ENCODE measurements around the gene PDE7B. TPM values are rescaled to one million over a fixed set of nuclear protein-coding genes. Genes with fewer than 3 reads are reported as not detected.

Gene PDE7B
- total RNA-seq, 4 donors from 2014 or later = 7.8 to 13.7 (median 8.6) TPM

GRCh38 chr6:136022224-136022874 is 170.8 kb downstream of the PDE7B start:
- Histone ChIP-seq H3K27me3 (no peaks in the 10 kb centered on the region), H3K36me3 (no peaks in the 10 kb centered on the region), H3K4me1 (no peaks in the 10 kb centered on the region), H3K27ac (no peak overlapping the region), H3K9me3 (no peaks in the 10 kb centered on the region), H3K4me3 (replicated peaks in 1 of 3) (no peak overlapping the region)
- intact Hi-C loops (cut with DNase I) = no loop called here
- TF ChIP-seq CTCF (IDR thresholded peaks at IDR 0.05) = no peak
- DNase-seq = no peak
- 78 to 82% methylated on average over 3 of the region's 3 CpGs for WGBS, 2 donors

- H3K36me3 ChIP-seq = no peaks in the 10 kb centered on the region
- TF ChIP-seq CTCF (IDR thresholded peaks at IDR 0.05) (no peak), POLR2A (IDR thresholded peaks at IDR 0.05) (no peak)
These were observed 173.2 kb downstream of the PDE7B start for GRCh38 chr6:136024711-136025110.

GRCh38 chr6:136025736-136026135 is 174.2 kb downstream of the PDE7B start:
- H3K4me1 ChIP-seq = no peaks in the 10 kb centered on the region
- H3K36me3 ChIP-seq = no peaks in the 10 kb centered on the region
- TF ChIP-seq CTCF (IDR thresholded peaks at IDR 0.05) = no peak
- TF ChIP-seq POLR2A (IDR thresholded peaks at IDR 0.05) = no peak
- intact Hi-C loops (cut with DNase I) = no loop called here
- H3K27me3 ChIP-seq = no peaks in the 10 kb centered on the region
- no peak overlapping the region for H3K27ac ChIP-seq
- 79 to 84% methylated on average over 2 of the region's 2 CpGs for WGBS, 2 donors
- DNase-seq = no peak
- no peak overlapping the region for H3K4me3 ChIP-seq (replicated peaks in 1 of 3)
- no peaks in the 10 kb centered on the region for H3K9me3 ChIP-seq

More at GRCh38 chr6:136024711-136025110, 173.2 kb downstream of the PDE7B start:
- Histone ChIP-seq H3K4me1 (no peaks in the 10 kb centered on the region), H3K9me3 (no peaks in the 10 kb centered on the region), H3K27ac (no peak overlapping the region), H3K4me3 (replicated peaks in 1 of 3) (no peak overlapping the region), H3K27me3 (no peaks in the 10 kb centered on the region)
- DNase-seq = no peak
- WGBS, 2 donors = 90 to 91% methylated on average over 4 of the region's 4 CpGs
- intact Hi-C loops (cut with DNase I) = no loop called here

- H3K4me1 ChIP-seq = peaks cover 4 to 15% of the 10 kb centered on the region in 2 donors
- TF ChIP-seq CTCF (IDR thresholded peaks at IDR 0.05) (no peak), POLR2A (IDR thresholded peaks at IDR 0.05) (no peak)
- no peak overlapping the region for H3K4me3 ChIP-seq (replicated peaks in 1 of 3)
- H3K36me3 ChIP-seq = no peaks in the 10 kb centered on the region
- DNase-seq = no peak
- intact Hi-C loops (cut with DNase I) = no loop called here
- no peak overlapping the region for H3K27ac ChIP-seq
- no peaks in the 10 kb centered on the region for H3K27me3 ChIP-seq
- no peaks in the 10 kb centered on the region for H3K9me3 ChIP-seq
- 83 to 87% methylated on average over 3 of the region's 3 CpGs for WGBS, 2 donors
These were observed 178.6 kb downstream of the PDE7B start for GRCh38 chr6:136030131-136030530.

- intact Hi-C loops (cut with DNase I) = no loop called here
- H3K27ac ChIP-seq = no peak overlapping the region
- no peak overlapping the region for H3K4me3 ChIP-seq (replicated peaks in 1 of 3)
- DNase-seq = no peak
- TF ChIP-seq POLR2A (IDR thresholded peaks at IDR 0.05) = no peak
- peak in 3 of 6 experiments; percentile 9 to 25 (median 17) for TF ChIP-seq CTCF (IDR thresholded peaks at IDR 0.05)
- no peaks in the 10 kb centered on the region for H3K9me3 ChIP-seq
- no peaks in the 10 kb centered on the region for H3K27me3 ChIP-seq
- peaks cover 13 to 33% of the 10 kb centered on the region in 2 donors for H3K4me1 ChIP-seq
- no peaks in the 10 kb centered on the region for H3K36me3 ChIP-seq
These were observed 180.5 kb downstream of the PDE7B start for GRCh38 chr6:136031982-136032381.

Measured in thyroid gland (tissue), 4 donors.